PC-9 (cell line): ENCODE results near the gene KIF5A. TPM values are rescaled to one million over a fixed set of nuclear protein-coding genes. Genes with fewer than 3 reads are reported as not detected.

Source experiments
- BruUV-seq: library from RNA; stranded (reverse); fragments of 400-500 nt; replicated peaks from 2 replicates; lab custom pipeline; 2021; lab: Mats Ljungman, UMichigan
- CTCF ChIA-PET: fragments of 300-600 bp; sonication (Branson Sonifier 250); formaldehyde crosslinking; loops from one replicate; lab custom pipeline; 2022; ENCODE audit warnings: antibody characterized with exemption; lab: Charles Lee
- POLR2A ChIA-PET: fragments of 300-600 bp; sonication (Branson Sonifier 250); formaldehyde crosslinking; loops from one replicate; lab custom pipeline; 2022; ENCODE audit warnings: antibody characterized with exemption; ENCODE audit not compliant: unreplicated experiment; lab: Charles Lee
- DNase-seq, 2 experiments: peaks; one replicate each; pipeline versions ENCODE4 v3.0.0 to v3.0.0-alpha.2; 2015 to 2022; ENCODE audit warnings: mixed read lengths in 1 of 2
- H2AFZ ChIP-seq: fragments of 200-600 bp; sonication (generic); 2 replicates; pipeline ENCODE4 v1.8.1; 2017; ENCODE audit warnings: antibody characterized with exemption
- H3F3A ChIP-seq: fragments of 200-600 bp; sonication (generic); 2 replicates; pipeline ENCODE4 v1.8.1; 2017; ENCODE audit warnings: antibody characterized with exemption, mild to moderate bottlenecking, low read depth; ENCODE audit not compliant: insufficient read depth
- H3K27ac ChIP-seq: fragments of 200-600 bp; sonication (generic); 2 replicates; pipeline ENCODE4 v1.6.1; 2016; ENCODE audit warnings: mixed run types
- H3K27me3 ChIP-seq: fragments of 200-600 bp; sonication (generic); 2 replicates; pipeline ENCODE4 v1.6.1; 2016; ENCODE audit warnings: low read depth, mixed run types; ENCODE audit not compliant: insufficient read depth
- H3K36me3 ChIP-seq: fragments of 200-600 bp; sonication (generic); 2 replicates; pipeline ENCODE4 v1.6.1; 2016; ENCODE audit warnings: low read depth, mixed run types
- H3K4me1 ChIP-seq: fragments of 200-600 bp; sonication (generic); replicated peaks from 2 replicates; pipeline ENCODE4 v1.6.1; 2016; ENCODE audit warnings: mixed run types; ENCODE audit not compliant: insufficient read depth
- H3K4me2 ChIP-seq: fragments of 200-600 bp; sonication (generic); 2 replicates; pipeline ENCODE4 v1.6.1; 2017; ENCODE audit warnings: mixed run types
- H3K4me3 ChIP-seq: fragments of 200-600 bp; sonication (generic); 2 replicates; pipeline ENCODE4 v1.6.1; 2016; ENCODE audit warnings: mixed run types
- H3K79me2 ChIP-seq: fragments of 200-600 bp; sonication (generic); 2 replicates; pipeline ENCODE4 v1.6.1; 2017; ENCODE audit warnings: low read depth, mixed run types
- H3K9me2 ChIP-seq: fragments of 200-600 bp; sonication (generic); 2 replicates; pipeline ENCODE4 v1.8.1; 2017; ENCODE audit warnings: mild to moderate bottlenecking; ENCODE audit not compliant: insufficient read depth
- H3K9me3 ChIP-seq: fragments of 200-600 bp; sonication (generic); 2 replicates; pipeline ENCODE4 v1.8.1; 2016; ENCODE audit warnings: low read depth; ENCODE audit not compliant: insufficient read depth
- H4K20me1 ChIP-seq: fragments of 200-600 bp; sonication (generic); 2 replicates; pipeline ENCODE4 v1.8.1; 2017; ENCODE audit not compliant: insufficient read depth
- EZH2 ChIP-seq: fragments of 200-600 bp; sonication (generic); IDR thresholded peaks from 2 replicates; pipeline ENCODE4 v1.8.0; 2017; ENCODE audit warnings: antibody characterized with exemption, low read depth
- intact Hi-C: fragments of 100-400 bp; cut with micrococcal nuclease; formaldehyde crosslinking; loops from one replicate; pipeline ENCODE4 v1.10.0; 2022; ENCODE audit not compliant: unreplicated experiment
- total RNA-seq: library from RNA; stranded (reverse); gene quantifications from 2 replicates; pipeline ENCODE4 v1.2.3, GENCODE V29; 2021
- TF ChIP-seq, protein P1 (sequence below): fragments of 200-600 bp; sonication (generic); conservative IDR thresholded peaks from 2 replicates; pipeline ENCODE4 v1.6.1; 2017; ENCODE audit warnings: mixed run types, antibody characterized with exemption, mild to moderate bottlenecking, moderate library complexity

Gene KIF5A
- total RNA-seq, 1 experiment from 2014 or later: 0.07 TPM

DNA sequence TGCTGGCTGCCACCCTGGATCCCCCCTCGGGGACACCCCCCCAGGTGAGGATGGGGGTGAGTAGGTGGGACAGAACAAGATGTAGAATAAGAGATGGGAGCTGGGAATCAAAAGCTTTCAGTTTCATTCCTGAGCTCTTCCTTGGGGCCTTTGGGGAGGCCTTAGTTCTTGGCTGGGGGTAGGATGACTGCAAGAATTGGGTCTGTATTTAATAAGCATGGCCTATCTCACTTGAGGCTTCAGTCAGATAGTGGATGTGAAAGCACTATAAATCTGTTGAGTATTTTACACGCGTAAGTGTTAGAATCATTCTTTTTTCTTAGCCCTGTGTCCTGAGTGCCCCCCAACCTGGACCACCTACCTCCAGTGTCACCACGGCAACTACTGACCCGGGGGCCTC, 22.7 kb upstream of the KIF5A start:
- CTCF ChIA-PET: no interaction called here
- POLR2A ChIA-PET: interaction anchor here (0.8 kb wide), 1 partner anchor 11 kb away, joined by 12 read pairs; no protein-coding TSS in a partner anchor
- TF ChIP-seq, protein P1, sequence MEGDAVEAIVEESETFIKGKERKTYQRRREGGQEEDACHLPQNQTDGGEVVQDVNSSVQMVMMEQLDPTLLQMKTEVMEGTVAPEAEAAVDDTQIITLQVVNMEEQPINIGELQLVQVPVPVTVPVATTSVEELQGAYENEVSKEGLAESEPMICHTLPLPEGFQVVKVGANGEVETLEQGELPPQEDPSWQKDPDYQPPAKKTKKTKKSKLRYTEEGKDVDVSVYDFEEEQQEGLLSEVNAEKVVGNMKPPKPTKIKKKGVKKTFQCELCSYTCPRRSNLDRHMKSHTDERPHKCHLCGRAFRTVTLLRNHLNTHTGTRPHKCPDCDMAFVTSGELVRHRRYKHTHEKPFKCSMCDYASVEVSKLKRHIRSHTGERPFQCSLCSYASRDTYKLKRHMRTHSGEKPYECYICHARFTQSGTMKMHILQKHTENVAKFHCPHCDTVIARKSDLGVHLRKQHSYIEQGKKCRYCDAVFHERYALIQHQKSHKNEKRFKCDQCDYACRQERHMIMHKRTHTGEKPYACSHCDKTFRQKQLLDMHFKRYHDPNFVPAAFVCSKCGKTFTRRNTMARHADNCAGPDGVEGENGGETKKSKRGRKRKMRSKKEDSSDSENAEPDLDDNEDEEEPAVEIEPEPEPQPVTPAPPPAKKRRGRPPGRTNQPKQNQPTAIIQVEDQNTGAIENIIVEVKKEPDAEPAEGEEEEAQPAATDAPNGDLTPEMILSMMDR: no peak
- TF ChIP-seq EZH2: no peak
- Histone ChIP-seq H3K4me2 (no peak overlapping the region), H3K9me3 (no peaks in the 10 kb centered on the region), H3K9me2 (no peaks in the 10 kb centered on the region), H4K20me1 (peaks cover 14% of the 10 kb centered on the region; the same call in 1 of the 2 replicates), H3K27ac (no peak overlapping the region), H3K4me3 (no peak overlapping the region), H2AFZ (no peak overlapping the region), H3F3A (peaks cover 28% of the 10 kb centered on the region), H3K4me1 (peaks cover 10% of the 10 kb centered on the region; the same call in 1 of the 2 replicates), H3K36me3 (peaks cover 11% of the 10 kb centered on the region; the same call in 1 of the 2 replicates), H3K27me3 (no peaks in the 10 kb centered on the region), H3K79me2 (peaks cover 25% of the 10 kb centered on the region)
- BruUV-seq: no TSS peak
- intact Hi-C loops: no loop called here
- DNase-seq: no peak

DNA sequence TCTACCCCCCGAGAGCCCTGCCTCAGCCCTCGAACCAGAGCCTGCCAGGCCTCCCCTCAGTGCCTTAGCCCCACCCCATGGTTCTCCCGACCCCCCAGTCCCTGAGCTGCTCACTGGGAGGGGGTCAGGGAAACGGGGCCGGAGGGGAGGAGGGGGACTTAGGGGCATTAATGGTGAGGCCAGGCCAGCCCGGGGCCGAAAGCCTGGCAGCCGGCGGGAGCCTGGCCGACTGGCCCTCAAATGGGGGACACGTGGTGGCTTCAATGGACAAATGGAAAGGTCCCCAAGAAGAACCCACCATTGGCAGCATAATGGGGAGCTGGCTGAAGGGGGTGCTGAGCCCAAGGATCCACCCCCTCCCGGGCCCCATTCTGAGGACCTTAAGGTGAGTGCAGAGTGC, 21.7 kb upstream of the KIF5A start:
- H4K20me1 ChIP-seq: peaks cover 13% of the 10 kb centered on the region; the same call in 1 of the 2 replicates

DNA sequence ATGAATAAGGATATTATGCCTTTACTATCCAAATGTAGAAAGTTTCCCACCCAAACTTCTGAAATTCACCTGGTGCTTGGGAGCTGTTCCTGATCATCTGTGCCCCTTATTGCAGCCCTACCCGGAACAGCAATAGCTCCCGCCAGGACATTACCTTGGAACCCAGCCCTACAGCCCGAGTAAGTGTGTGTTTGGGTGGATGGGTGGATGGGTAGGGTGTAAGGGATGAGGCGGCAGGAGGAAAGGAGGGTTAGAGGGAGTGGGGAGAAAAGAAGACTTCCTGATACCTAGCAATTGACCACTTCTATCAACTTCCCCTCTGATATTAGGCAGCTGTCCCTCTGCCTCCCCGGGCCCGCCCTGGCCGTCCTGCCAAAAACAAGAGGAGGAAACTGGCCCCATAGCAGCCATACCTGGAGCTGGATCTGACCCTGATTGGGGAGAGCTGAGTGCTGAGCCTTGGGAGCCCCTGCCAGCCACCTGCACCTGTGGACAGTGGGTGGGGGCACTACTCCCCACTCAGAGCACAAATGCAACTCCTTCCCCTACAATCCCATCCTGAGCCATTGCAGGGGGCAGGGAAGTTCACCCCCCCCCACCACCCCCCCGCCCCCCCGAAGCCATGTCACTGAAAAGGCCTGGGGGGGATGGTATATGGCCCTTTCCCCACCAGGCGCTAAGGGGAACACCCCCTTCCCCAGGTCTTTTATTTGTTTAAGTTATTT, 20.9 kb upstream of the KIF5A start:
- CTCF ChIA-PET: no interaction called here
- Histone ChIP-seq H3K27me3 (no peaks in the 10 kb centered on the region), H3K36me3 (peaks cover 23% of the 10 kb centered on the region), H3K9me3 (no peaks in the 10 kb centered on the region), H3K27ac (no peak overlapping the region), H3K4me1 (peaks cover 6% of the 10 kb centered on the region; the same call in 1 of the 2 replicates), H3F3A (peaks cover 27% of the 10 kb centered on the region), H3K4me2 (no peak overlapping the region), H3K9me2 (no peaks in the 10 kb centered on the region), H2AFZ (no peak overlapping the region), H3K79me2 (peaks cover 16% of the 10 kb centered on the region), H4K20me1 (peaks cover 5% of the 10 kb centered on the region; the same call in 1 of the 2 replicates), H3K4me3 (no peak overlapping the region)
- no TSS peak for BruUV-seq
- intact Hi-C loops: no loop called here
- POLR2A ChIA-PET: interaction anchor here (0.6 kb wide), 1 partner anchor 87 kb away, joined by 5 read pairs; no protein-coding TSS in a partner anchor
- no peak for TF ChIP-seq EZH2
- TF ChIP-seq, protein P1: no peak
- no peak for DNase-seq

More for the DNA sequence above, 21.7 kb upstream of the KIF5A start:
- Histone ChIP-seq H3K27ac (no peak overlapping the region), H3K36me3 (peaks cover 19% of the 10 kb centered on the region), H3K4me1 (peaks cover 10% of the 10 kb centered on the region; the same call in 1 of the 2 replicates), H3K27me3 (no peaks in the 10 kb centered on the region), H3K4me3 (no peak overlapping the region), H3K9me3 (no peaks in the 10 kb centered on the region), H3K4me2 (no peak overlapping the region), H3K9me2 (no peaks in the 10 kb centered on the region), H2AFZ (no peak overlapping the region), H3K79me2 (peaks cover 24% of the 10 kb centered on the region), H3F3A (peaks cover 27% of the 10 kb centered on the region)
- no peak for DNase-seq
- ChIA-PET CTCF (interaction anchor here (0.6 kb wide), 1 partner anchor 55 kb away, joined by 6 read pairs; no protein-coding TSS in a partner anchor), POLR2A (interaction anchor here (0.8 kb wide), 1 partner anchor 12 kb away, joined by 12 read pairs; no protein-coding TSS in a partner anchor)
- no peak for TF ChIP-seq EZH2
- TF ChIP-seq, protein P1: no peak
- intact Hi-C loops: no loop called here
- no TSS peak for BruUV-seq
